Peyer's patch (tissue), 4 donors: Measurements from ENCODE around the gene POLR3GL.

Source experiments
- CTCF ChIP-seq, 6 experiments: fragments of 450-650 bp in 4 of 6; fragments of 200-600 bp in 2 of 6; sonication (generic) in 1 of 6; IDR thresholded peaks; one replicate each; pipeline ENCODE4 v1.5.1; 2017 to 2019; ENCODE audit warnings: antibody characterized with exemption in 6 of 6, mild to moderate bottlenecking in 3 of 6, moderate library complexity in 1 of 6
- POLR2A ChIP-seq, 2 donors: fragments of 450-650 bp; IDR thresholded peaks; one replicate each; pipeline ENCODE4 v1.5.1; 2017; ENCODE audit warnings: antibody characterized with exemption in 2 of 2, mild to moderate bottlenecking in 2 of 2, moderate library complexity in 2 of 2

GRCh38 chr1:145985129-145985501 is 20.6 kb downstream of the POLR3GL start:
- no peak for TF ChIP-seq POLR2A (IDR thresholded peaks at IDR 0.05)
- no peak for TF ChIP-seq CTCF (IDR thresholded peaks at IDR 0.05)
